Pancreas (tissue), 10 donors: ENCODE measurements around the gene ZSWIM4. TPM values are rescaled to one million over a fixed set of nuclear protein-coding genes. Genes with fewer than 3 reads are reported as not detected.

Source experiments
- ATAC-seq, 4 donors: fragments of 200-7000 bp; cut with Tn5 transposase; one replicate each; pipeline versions ENCODE4 v1.8.0 to v1.9.1; 2020; ENCODE audit warnings: mild to moderate bottlenecking in 4 of 4, moderate library complexity in 4 of 4
- DNase-seq, 6 donors: peaks; one replicate each; pipeline ENCODE4 v3.0.0-alpha.2; 2020
- FAIRE-seq: peaks from 2 replicates; lab custom pipeline; 2012; peaks lifted over from hg19 to GRCh38; lab: Jason Lieb, UNC
- H3K27ac ChIP-seq, 4 donors: fragments of 200-600 bp; sonication (generic); 1 replicate in 3 of 4; 2 replicates in 1 of 4; pipeline versions ENCODE4 v1.5.0 to v1.8.0; 2020
- H3K27me3 ChIP-seq, 4 donors: fragments of 200-600 bp; one replicate each; pipeline ENCODE4 v1.8.0; 2021
- H3K36me3 ChIP-seq, 3 donors: fragments of 200-600 bp; sonication (generic) in 1 of 3; one replicate each; pipeline versions ENCODE4 v1.5.0 to v1.8.0; 2020 to 2021
- H3K4me1 ChIP-seq, 3 donors: fragments of 200-600 bp; one replicate each; pipeline ENCODE4 v1.8.0; 2021
- H3K4me3 ChIP-seq, 4 donors: fragments of 200-600 bp; sonication (generic) in 2 of 4; one replicate each; pipeline versions ENCODE4 v1.5.0 to v1.8.0; 2020 to 2021
- H3K9me3 ChIP-seq, 4 donors: fragments of 200-600 bp; one replicate each; pipeline ENCODE4 v1.8.0; 2021
- CTCF ChIP-seq, 4 donors: fragments of 200-600 bp; sonication (generic) in 3 of 4; IDR thresholded peaks; one replicate each; pipeline versions ENCODE4 v1.5.0 to v1.8.0; 2021; ENCODE audit warnings: antibody characterized with exemption in 4 of 4
- WGBS, 2 donors: extraction: QIAGEN DNeasy Blood & Tissue Kit; methylation state at CpG; one replicate each; pipeline ENCODE4 v1.1.7; 2013; 5-methylcytosine and 5-hydroxymethylcytosine counted together
- intact Hi-C, 3 donors: fragments of 100-400 bp; cut with DNase I; formaldehyde crosslinking; loops; one replicate each; pipeline versions ENCODE4 v1.11.1 to v1.14.2; 2022
- polyA plus RNA-seq, 2 donors: library from polyadenylated mRNA; stranded (reverse); fragments of 200-250 nt; gene quantifications; one replicate each; pipeline ENCODE4 v1.2.3, GENCODE V29; 2013
- total RNA-seq, 6 donors: library from RNA; stranded (reverse); fragmentation: NEBNext Ultra II Directional in 4 of 6; extraction: Animal tissue kit (Norgen Biotek cat#: 25700) in 4 of 6; gene quantifications; one replicate each; pipeline versions ENCODE4 v1.2.1 to v1.2.4, GENCODE V29; 2021 to 2023
- donor health status: healthy with polysubstance abuse.
- donor health status: DM: no; HTN: no; CAD: no; lungs with moderate emphysema.
- donor health status: DM: no; HTN: no; CAD: no.
- donor health status: control.
- donor health status: control.
- donor health status: Bipolar disorder and iron deficiency.
- donor health status: DM: yes; HTN: yes; CAD: no.
- donor health status: DM: no; HTN: no; CAD: no.
- donor health status: DM: no; HTN: no; CAD: no.
- donor health status: DM: yes; HTN: yes; CAD: no.

The ZSWIM4 gene
- total and polyA plus RNA-seq, 8 donors, result 1.9 to 9.3 (median 3.9) TPM

- ATAC-seq, result no peak
- peak in 1 of 6 donors; percentile 50 for DNase-seq
- no peak for FAIRE-seq
- Histone ChIP-seq H3K4me3 (no peak overlapping the region), H3K4me1 (peaks cover 0 to 8% (median 5%) of the 10 kb centered on the region in 3 donors), H3K36me3 (no peaks in the 10 kb centered on the region), H3K27ac (peak overlapping the region; percentile 59 to 87 (median 75)), H3K9me3 (no peaks in the 10 kb centered on the region), H3K27me3 (no peaks in the 10 kb centered on the region)
- TF ChIP-seq CTCF (IDR thresholded peaks at IDR 0.05), result no peak
- WGBS, 2 donors, result 80 to 89% methylated on average over 13 of the region's 13 CpGs
- intact Hi-C loops, result loop anchor here in 2 of 3 donors (5.0 kb wide), 2 partner anchors 74 to 264 kb away; no protein-coding TSS in a partner anchor
Observed at GRCh38 chr19:13860679-13861391, 65.6 kb downstream of the ZSWIM4 start.

GRCh38 chr19:13861392-13861713, 66.1 kb downstream of the ZSWIM4 start:
- H3K27me3 ChIP-seq, result no peaks in the 10 kb centered on the region
- intact Hi-C loops, result loop anchor here in 2 of 3 donors (5.0 kb wide), 2 partner anchors 74 to 264 kb away; no protein-coding TSS in a partner anchor
- FAIRE-seq (no peak), DNase-seq (no peak), ATAC-seq (peak in 2 of 4 donors; percentile 1 to 2)
- H3K36me3 ChIP-seq, result no peaks in the 10 kb centered on the region
- peak overlapping the region in 2 of 4 donors; percentile 34 to 42 for H3K4me3 ChIP-seq
- peaks cover 3 to 8% (median 5%) of the 10 kb centered on the region in 3 donors for H3K4me1 ChIP-seq
- TF ChIP-seq CTCF (IDR thresholded peaks at IDR 0.05), result no peak
- 60 to 62% methylated on average over 11 of the region's 11 CpGs for WGBS, 2 donors
- peak overlapping the region; percentile 59 to 87 (median 75) for H3K27ac ChIP-seq
- H3K9me3 ChIP-seq, result no peaks in the 10 kb centered on the region

- FAIRE-seq, result no peak
- H3K4me3 ChIP-seq, result peak overlapping the region; percentile 14 to 42 (median 28)
Observed at GRCh38 chr19:13861714-13862531, 66.7 kb downstream of the ZSWIM4 start.

GRCh38 chr19:13864046-13864666, 68.9 kb downstream of the ZSWIM4 start:
- no peak for TF ChIP-seq CTCF (IDR thresholded peaks at IDR 0.05)
- Histone ChIP-seq H3K4me1 (peaks cover 3 to 8% (median 5%) of the 10 kb centered on the region in 3 donors), H3K4me3 (no peak overlapping the region), H3K36me3 (no peaks in the 10 kb centered on the region), H3K27ac (peak overlapping the region in 1 of 4 donors; percentile 36), H3K27me3 (no peaks in the 10 kb centered on the region), H3K9me3 (no peaks in the 10 kb centered on the region)
- ATAC-seq, result no peak
- peak in 1 of 6 donors; percentile 37 for DNase-seq
- no peak for FAIRE-seq
- WGBS, 2 donors, result 38 to 39% methylated on average over 13 of the region's 13 CpGs
- intact Hi-C loops, result loop anchor here in 2 of 3 donors (5.0 kb wide), 2 partner anchors 77 to 267 kb away; no protein-coding TSS in a partner anchor

More at GRCh38 chr19:13861714-13862531, 66.7 kb downstream of the ZSWIM4 start:
- Histone ChIP-seq H3K27me3 (no peaks in the 10 kb centered on the region), H3K4me1 (peaks cover 3 to 8% (median 5%) of the 10 kb centered on the region in 3 donors), H3K27ac (peak overlapping the region; percentile 59 to 87 (median 75)), H3K36me3 (no peaks in the 10 kb centered on the region), H3K9me3 (no peaks in the 10 kb centered on the region)
- ATAC-seq, result peak; percentile 84 to 93 (median 90)
- intact Hi-C loops, result loop anchor here in 2 of 3 donors (5.0 kb wide), 2 partner anchors 75 to 265 kb away; no protein-coding TSS in a partner anchor
- peak; percentile 97 to 100 (median 98) for TF ChIP-seq CTCF (IDR thresholded peaks at IDR 0.05)
- WGBS, 2 donors, result 2% methylated on average over 21 to 27 of the region's 27 CpGs
- peak; percentile 89 to 99 (median 95) for DNase-seq
